COLO668 (cell line): ENCODE data around the gene LETM1.
A peak's percentile ranks its signal among the peaks of the same experiment; 100 is the strongest.

Experiments used
- DNase-seq: peaks from one replicate; lab custom pipeline; 2025; ENCODE audit not compliant: unreplicated experiment; lab: John Stamatoyannopoulos, UW

The LETM1 gene

GRCh38 chr4:1766106-1767060, 89.6 kb downstream of the LETM1 start:
- DNase-seq = peak; percentile 24

DNA sequence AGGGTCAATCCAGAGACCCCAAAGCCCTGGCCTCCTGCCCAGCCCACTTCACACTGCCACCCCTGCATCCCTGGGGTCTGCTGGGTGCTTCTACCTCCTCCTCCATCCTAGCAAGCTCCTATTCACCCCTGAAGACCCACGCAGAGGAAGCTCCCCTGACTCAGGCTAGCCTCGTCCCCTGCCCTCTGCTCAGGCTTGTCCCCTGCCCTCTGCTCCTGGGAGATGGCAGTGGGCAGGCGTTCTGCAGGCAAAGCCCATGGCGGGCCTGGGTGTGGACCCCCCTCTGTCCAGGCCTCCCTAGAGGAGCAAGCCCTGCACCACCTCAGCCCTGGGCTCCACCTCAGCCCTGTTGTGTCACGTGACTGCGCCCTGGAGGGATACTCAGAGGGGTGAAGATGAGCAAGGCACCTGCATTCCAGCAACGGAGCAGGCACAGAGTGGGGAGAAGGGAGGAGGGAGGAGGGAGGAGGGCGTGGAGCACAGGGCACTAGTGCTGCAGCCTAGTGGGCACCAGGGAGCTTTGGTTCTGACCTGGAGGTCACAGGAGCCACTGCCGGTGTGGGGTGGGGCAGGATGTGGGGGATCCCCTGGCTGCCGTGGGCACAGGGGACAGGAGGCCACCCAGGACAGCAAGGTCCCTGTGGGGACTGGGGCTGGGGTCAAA, 90.4 kb downstream of the LETM1 start:
- no peak for DNase-seq

GRCh38 chr4:1764670-1765069, 91.3 kb downstream of the LETM1 start:
- DNase-seq = no peak

DNA sequence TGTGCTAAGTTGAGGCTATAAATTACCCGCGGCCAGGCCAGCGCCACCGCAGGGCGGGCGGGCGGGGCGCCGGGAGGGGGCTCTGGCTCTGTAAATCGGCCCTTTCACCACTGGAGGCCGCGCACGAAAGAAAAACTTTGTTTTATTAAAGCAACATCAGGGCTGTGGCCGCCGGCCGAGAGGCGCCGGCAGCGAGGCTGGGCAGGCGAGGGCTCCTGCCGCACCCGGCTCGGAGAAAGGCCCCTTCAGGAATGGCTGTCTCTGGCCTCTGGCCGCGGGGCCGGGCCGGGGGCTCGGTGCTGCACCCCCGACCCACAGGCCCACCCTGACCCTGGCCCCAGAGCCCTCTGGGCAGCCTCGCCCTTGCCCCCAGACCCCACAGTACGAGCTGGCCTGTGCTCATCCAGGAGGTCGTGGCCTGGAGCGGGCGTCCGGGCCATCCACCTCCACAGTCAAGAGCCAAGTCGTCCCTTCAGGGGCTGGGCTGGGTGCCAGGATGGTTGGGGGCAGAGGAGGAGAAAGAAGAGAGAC, 92.3 kb downstream of the LETM1 start:
- no peak for DNase-seq

DNA sequence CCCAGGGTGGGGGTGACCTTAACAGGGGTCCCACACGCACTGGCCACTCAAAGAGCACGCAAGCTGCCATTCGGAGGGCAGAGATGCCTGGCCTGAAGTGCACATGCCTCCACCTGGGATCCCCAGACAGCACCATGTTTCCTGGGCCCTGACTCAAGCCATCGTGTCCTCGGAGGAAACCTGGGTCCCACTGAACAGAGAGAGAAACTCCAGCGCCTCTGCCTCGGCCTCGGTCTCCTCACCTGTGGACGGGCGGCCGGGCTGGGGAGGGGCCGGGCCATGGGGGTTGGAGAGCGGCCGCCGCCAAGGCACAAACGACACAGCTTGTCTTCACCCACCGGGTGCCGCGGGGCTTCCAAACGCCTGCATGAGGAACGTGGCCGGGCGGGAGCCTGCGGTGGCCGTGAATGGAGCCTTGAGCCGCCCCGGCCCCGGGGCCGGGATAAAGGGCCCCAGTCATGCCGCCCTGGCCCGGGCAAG, 92.8 kb downstream of the LETM1 start:
- DNase-seq = no peak

DNA sequence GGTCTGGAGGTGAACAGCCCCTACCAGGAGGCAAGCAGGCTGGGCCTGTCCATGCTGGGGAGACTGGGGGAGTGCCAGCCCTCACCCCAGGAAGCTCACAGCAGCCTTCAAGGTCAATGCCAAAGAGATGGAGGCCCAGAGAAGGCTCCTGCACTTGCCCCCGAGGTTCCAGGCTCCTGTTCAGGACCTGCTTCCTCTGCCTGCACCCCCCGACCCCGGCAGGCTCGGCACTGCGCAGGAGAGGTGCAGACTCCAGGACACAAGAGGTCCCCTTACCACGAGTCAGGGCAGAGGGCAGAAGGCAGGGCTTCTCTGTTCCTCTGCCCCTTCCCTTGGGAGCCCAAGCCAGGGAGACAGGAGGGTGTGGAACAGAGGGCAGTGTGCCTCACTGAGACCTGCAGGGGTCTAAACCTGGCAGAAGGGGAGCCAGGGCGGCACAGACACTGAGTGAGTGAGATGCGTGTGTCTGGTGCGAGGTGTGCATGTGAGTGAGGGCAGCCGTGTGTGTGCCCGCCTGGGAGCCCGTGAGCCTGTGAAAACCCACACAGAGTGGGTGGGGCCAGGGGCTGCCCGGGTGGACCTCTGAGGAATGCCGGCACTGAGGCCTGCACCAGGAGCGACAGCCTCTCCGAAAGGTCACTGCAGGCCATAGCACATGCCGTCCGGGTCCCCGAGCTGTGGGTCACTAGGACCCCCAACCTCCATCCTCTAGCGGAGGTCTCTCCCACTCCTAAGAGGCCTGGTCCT, 93.5 kb downstream of the LETM1 start:
- DNase-seq = no peak
